CD4-positive, alpha-beta memory T cell (primary cell): ENCODE results near the gene VPS18. TPM values are rescaled to one million over a fixed set of nuclear protein-coding genes. Genes with fewer than 3 reads are reported as not detected.
A peak's percentile ranks its signal among the peaks of the same experiment; 100 is the strongest.

Experiments
- CTCF ChIA-PET: fragments of 350-600 bp; sonication (Branson Sonifier 250); formaldehyde crosslinking; loops from one replicate; lab custom pipeline; 2021; ENCODE audit warnings: inconsistent platforms; ENCODE audit not compliant: partially characterized antibody; lab: Charles Lee
- POLR2A ChIA-PET: fragments of 350-600 bp; sonication (Branson Sonifier 250); formaldehyde crosslinking; loops from one replicate; lab custom pipeline; 2021; ENCODE audit not compliant: partially characterized antibody; lab: Charles Lee
- DNase-seq, 5 donors: peaks; one replicate each; pipeline versions ENCODE4 v3.0.0 to v3.0.0-alpha.2; 2020 to 2022; ENCODE audit warnings: mixed read lengths in 1 of 5
- H3K27ac ChIP-seq: one replicate; pipeline ENCODE4 v1.7.0; 2013; ENCODE audit warnings: low read depth, low read length
- H3K27me3 ChIP-seq: 2 replicates; pipeline ENCODE4 v1.7.0; 2013; ENCODE audit warnings: mild to moderate bottlenecking, low read length, moderate library complexity; ENCODE audit not compliant: insufficient read depth
- H3K36me3 ChIP-seq: 2 replicates; pipeline ENCODE4 v1.7.0; 2013; ENCODE audit warnings: mild to moderate bottlenecking, low read length, moderate library complexity; ENCODE audit not compliant: insufficient read depth
- H3K4me1 ChIP-seq: 2 replicates; pipeline ENCODE4 v1.7.0; 2013; ENCODE audit warnings: mild to moderate bottlenecking, low read length, moderate library complexity; ENCODE audit not compliant: insufficient read depth
- H3K4me3 ChIP-seq, 2 donors: one replicate each; pipeline ENCODE4 v1.7.0; 2013; ENCODE audit warnings: low read length in 2 of 2, mild to moderate bottlenecking in 1 of 2
- H3K9me3 ChIP-seq, 2 donors: one replicate each; pipeline ENCODE4 v1.7.0; 2013; ENCODE audit warnings: low read length in 2 of 2, control low read depth in 1 of 2; ENCODE audit not compliant: control insufficient read depth in 1 of 2
- H3K27ac Mint-ChIP-seq, 7 donors: one replicate each; pipeline ENCODE4 v1.8.0; 2020 to 2021; ENCODE audit warnings: mixed read lengths in 7 of 7, mild to moderate bottlenecking in 6 of 7, inconsistent platforms in 3 of 7, moderate library complexity in 3 of 7
- H3K27me3 Mint-ChIP-seq, 2 donors: one replicate each; pipeline ENCODE4 v1.8.0; 2020 to 2021; ENCODE audit warnings: mixed read lengths in 2 of 2
- H3K36me3 Mint-ChIP-seq, 2 donors: one replicate each; pipeline ENCODE4 v1.8.0; 2020 to 2021; ENCODE audit warnings: mixed read lengths in 2 of 2, inconsistent platforms in 1 of 2, mild to moderate bottlenecking in 1 of 2
- H3K4me1 Mint-ChIP-seq, 4 donors: one replicate each; pipeline ENCODE4 v1.8.0; 2020 to 2021; ENCODE audit warnings: mixed read lengths in 4 of 4, mild to moderate bottlenecking in 1 of 4
- H3K4me3 Mint-ChIP-seq, 8 donors: one replicate each; pipeline ENCODE4 v1.8.0; 2020 to 2021; ENCODE audit warnings: mixed read lengths in 8 of 8, mild to moderate bottlenecking in 7 of 8, moderate library complexity in 6 of 8, inconsistent platforms in 3 of 8
- H3K9me3 Mint-ChIP-seq, 8 donors: one replicate each; pipeline ENCODE4 v1.8.0; 2020 to 2021; ENCODE audit warnings: mixed read lengths in 8 of 8, mild to moderate bottlenecking in 5 of 8, inconsistent platforms in 3 of 8, moderate library complexity in 1 of 8
- intact Hi-C: fragments of 100-400 bp; cut with micrococcal nuclease; formaldehyde crosslinking; loops from one replicate; pipeline ENCODE4 v1.15.1; 2023
- polyA plus RNA-seq, 2 donors: library from polyadenylated mRNA; unstranded; fragments of 300-500 nt; fragmentation: Illumina TruSeq; gene quantifications; one replicate each; pipeline ENCODE4 v1.2.3, GENCODE V29; 2021
- total RNA-seq, 2 experiments: library from RNA; stranded (reverse); gene quantifications; one replicate each; pipeline ENCODE4 v1.2.3, GENCODE V29; 2021

Gene VPS18
- total and polyA plus RNA-seq, 4 experiments from 2014 or later: 14.6 to 21.6 (median 19.4) TPM

GRCh38 chr15:40933517-40933902 lies 39.3 kb downstream of the VPS18 start:
- ChIA-PET POLR2A (interaction anchor here (1.1 to 1.2 kb wide), 2 partner anchors 8 to 27 kb away, joined by 3 to 6 read pairs; no protein-coding TSS in a partner anchor), CTCF (interaction anchor here (1.6 to 6.5 kb wide), 2 partner anchors 8 to 20 kb away, joined by 5 to 54 read pairs; partner anchors contain the start of gene CHAC1)
- Histone ChIP-seq H3K27me3 (peaks cover 18% of the 10 kb centered on the region), H3K27ac (no peak overlapping the region), H3K36me3 (no peaks in the 10 kb centered on the region), H3K9me3 (no peaks in the 10 kb centered on the region), H3K4me1 (peaks cover 27% of the 10 kb centered on the region), H3K4me3 (no peak overlapping the region)
- Mint-ChIP-seq H3K27ac (no peak overlapping the region), H3K4me3 (peak overlapping the region in 1 of 8 donors; percentile 63), H3K4me1 (peaks cover 11 to 37% (median 19%) of the 10 kb centered on the region in 4 donors), H3K9me3 (peaks cover 0 to 1% (median 0%) of the 10 kb centered on the region in 8 donors), H3K36me3 (no peaks in the 10 kb centered on the region), H3K27me3 (peaks cover 34 to 39% of the 10 kb centered on the region in 2 donors)
- intact Hi-C loops: no loop called here
- DNase-seq: no peak

DNA sequence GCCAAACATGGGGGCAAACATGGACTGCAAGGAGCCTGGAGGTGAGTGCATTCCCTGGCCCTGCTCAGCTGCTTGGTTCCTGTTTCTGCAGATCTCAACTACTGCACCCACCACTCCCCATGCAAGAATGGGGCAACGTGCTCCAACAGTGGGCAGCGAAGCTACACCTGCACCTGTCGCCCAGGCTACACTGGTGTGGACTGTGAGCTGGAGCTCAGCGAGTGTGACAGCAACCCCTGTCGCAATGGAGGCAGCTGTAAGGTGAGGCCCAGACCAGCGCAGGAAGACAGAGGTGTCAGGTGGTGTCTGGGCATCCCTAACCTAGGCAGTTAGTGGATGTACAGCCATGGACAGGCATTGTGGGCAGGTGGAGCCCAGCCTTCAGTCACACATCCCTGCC lies 40.2 kb downstream of the VPS18 start:
- H3K9me3 Mint-ChIP-seq: peaks cover 0 to 1% (median 0%) of the 10 kb centered on the region in 8 donors
- H3K36me3 Mint-ChIP-seq: no peaks in the 10 kb centered on the region
- Histone ChIP-seq H3K27ac (no peak overlapping the region), H3K4me3 (no peak overlapping the region), H3K27me3 (peaks cover 18% of the 10 kb centered on the region), H3K9me3 (no peaks in the 10 kb centered on the region), H3K4me1 (peaks cover 18% of the 10 kb centered on the region), H3K36me3 (no peaks in the 10 kb centered on the region)
- no peak for DNase-seq
- H3K27me3 Mint-ChIP-seq: peaks cover 28 to 31% of the 10 kb centered on the region in 2 donors
- intact Hi-C loops: no loop called here
- CTCF ChIA-PET: interaction anchor here (1.6 kb wide), 1 partner anchor 19 kb away, joined by 5 read pairs; the partner anchor contains the start of gene CHAC1
- no peak overlapping the region for H3K4me3 Mint-ChIP-seq
- peaks cover 9 to 33% (median 16%) of the 10 kb centered on the region in 4 donors for H3K4me1 Mint-ChIP-seq
- H3K27ac Mint-ChIP-seq: no peak overlapping the region
- POLR2A ChIA-PET: no interaction called here

GRCh38 chr15:40936234-40936708 lies 42.0 kb downstream of the VPS18 start:
- peaks cover 3% of the 10 kb centered on the region for H3K27me3 ChIP-seq
- Mint-ChIP-seq H3K36me3 (no peaks in the 10 kb centered on the region), H3K9me3 (peaks cover 0 to 1% (median 0%) of the 10 kb centered on the region in 8 donors), H3K4me1 (peaks cover 5 to 31% (median 12%) of the 10 kb centered on the region in 4 donors), H3K27me3 (peaks cover 14 to 16% of the 10 kb centered on the region in 2 donors), H3K4me3 (no peak overlapping the region), H3K27ac (peak overlapping the region in 1 of 7 donors; percentile 6)
- ChIA-PET CTCF (interaction anchor here (0.6 to 1.8 kb wide), 4 partner anchors 17 to 524 kb away, joined by 3 to 6 read pairs (median 4); partner anchors contain the start of gene CHAC1), POLR2A (no interaction called here)
- H3K36me3 ChIP-seq: no peaks in the 10 kb centered on the region
- no peak overlapping the region for H3K27ac ChIP-seq
- H3K4me3 ChIP-seq: no peak overlapping the region
- intact Hi-C loops: no loop called here
- no peak for DNase-seq
- H3K4me1 ChIP-seq: peaks cover 7% of the 10 kb centered on the region
- H3K9me3 ChIP-seq: no peaks in the 10 kb centered on the region

DNA sequence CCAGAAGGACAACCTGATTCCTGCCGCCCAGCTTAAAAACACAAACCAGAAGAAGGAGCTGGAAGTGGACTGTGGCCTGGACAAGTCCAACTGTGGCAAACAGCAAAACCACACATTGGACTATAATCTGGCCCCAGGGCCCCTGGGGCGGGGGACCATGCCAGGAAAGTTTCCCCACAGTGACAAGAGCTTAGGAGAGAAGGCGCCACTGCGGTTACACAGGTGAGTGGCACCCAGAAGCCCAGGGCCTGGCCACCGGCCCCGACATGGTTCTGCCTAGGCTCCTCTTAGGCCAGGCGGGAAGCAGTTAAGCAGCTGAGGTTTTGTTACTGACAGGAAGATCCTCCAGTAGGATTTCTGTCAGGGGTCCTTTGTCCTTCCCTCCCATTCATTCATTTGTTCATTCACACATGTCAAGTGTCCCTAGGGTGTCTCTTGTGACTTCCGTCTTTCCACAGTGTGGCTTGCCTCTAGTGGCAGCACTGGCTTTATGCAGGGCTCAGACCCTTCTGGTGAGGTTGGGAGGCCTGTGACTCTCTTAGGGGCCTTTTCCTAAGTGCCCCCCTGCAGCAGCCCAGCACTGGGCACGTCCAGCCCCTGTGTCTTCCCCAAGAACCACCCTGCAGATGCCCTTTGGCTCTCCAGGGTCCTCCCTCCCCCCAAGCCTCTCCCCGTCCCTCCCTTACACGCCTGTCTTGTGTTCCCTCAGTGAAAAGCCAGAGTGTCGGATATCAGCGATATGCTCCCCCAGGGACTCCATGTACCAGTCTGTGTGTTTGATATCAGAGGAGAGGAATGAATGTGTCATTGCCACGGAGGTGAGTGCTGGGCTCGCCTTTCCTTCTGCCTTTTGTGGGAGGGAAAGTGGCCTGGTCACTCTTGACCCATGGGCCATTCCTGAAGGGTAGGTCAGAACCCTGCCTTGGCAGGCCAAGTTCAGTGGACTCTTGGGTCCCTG lies 42.7 kb downstream of the VPS18 start:
- H3K27ac Mint-ChIP-seq: peak overlapping the region in 3 of 7 donors; percentile 6 to 31 (median 14)
- H3K36me3 ChIP-seq: no peaks in the 10 kb centered on the region
- ChIA-PET POLR2A (no interaction called here), CTCF (interaction anchor here (1.0 to 1.8 kb wide), 3 partner anchors 16 to 33 kb away, joined by 4 to 6 read pairs (median 4); partner anchors contain the start of gene CHAC1)
- H3K9me3 Mint-ChIP-seq: peaks cover 0 to 1% (median 0%) of the 10 kb centered on the region in 8 donors
- H3K9me3 ChIP-seq: no peaks in the 10 kb centered on the region
- peaks cover 9% of the 10 kb centered on the region for H3K4me1 ChIP-seq
- no peak overlapping the region for H3K4me3 Mint-ChIP-seq
- no peaks in the 10 kb centered on the region for H3K36me3 Mint-ChIP-seq
- DNase-seq: no peak
- H3K27ac ChIP-seq: no peak overlapping the region
- no peaks in the 10 kb centered on the region for H3K27me3 ChIP-seq
- intact Hi-C loops: no loop called here
- no peak overlapping the region for H3K4me3 ChIP-seq
- H3K4me1 Mint-ChIP-seq: peaks cover 5 to 29% (median 11%) of the 10 kb centered on the region in 4 donors
- peaks cover 7 to 10% of the 10 kb centered on the region in 2 donors for H3K27me3 Mint-ChIP-seq

GRCh38 chr15:40937762-40938535 lies 43.7 kb downstream of the VPS18 start:
- ChIA-PET POLR2A (no interaction called here), CTCF (interaction anchor here (0.7 to 6.4 kb wide), 3 partner anchors 7 to 143 kb away, joined by 3 to 54 read pairs (median 4); partner anchors contain the start of gene DLL4)
- intact Hi-C loops: no loop called here
- Histone ChIP-seq H3K36me3 (no peaks in the 10 kb centered on the region), H3K27me3 (no peaks in the 10 kb centered on the region), H3K4me1 (peaks cover 18% of the 10 kb centered on the region), H3K9me3 (no peaks in the 10 kb centered on the region), H3K4me3 (no peak overlapping the region), H3K27ac (no peak overlapping the region)
- Mint-ChIP-seq H3K4me3 (no peak overlapping the region), H3K4me1 (peaks cover 11 to 38% (median 17%) of the 10 kb centered on the region in 4 donors), H3K27ac (peak overlapping the region in 4 of 7 donors; percentile 21 to 61 (median 23)), H3K36me3 (no peaks in the 10 kb centered on the region), H3K9me3 (peaks cover 0 to 1% (median 0%) of the 10 kb centered on the region in 8 donors), H3K27me3 (peaks cover 3 to 6% of the 10 kb centered on the region in 2 donors)
- DNase-seq: peak in 1 of 5 donors; percentile 15

DNA sequence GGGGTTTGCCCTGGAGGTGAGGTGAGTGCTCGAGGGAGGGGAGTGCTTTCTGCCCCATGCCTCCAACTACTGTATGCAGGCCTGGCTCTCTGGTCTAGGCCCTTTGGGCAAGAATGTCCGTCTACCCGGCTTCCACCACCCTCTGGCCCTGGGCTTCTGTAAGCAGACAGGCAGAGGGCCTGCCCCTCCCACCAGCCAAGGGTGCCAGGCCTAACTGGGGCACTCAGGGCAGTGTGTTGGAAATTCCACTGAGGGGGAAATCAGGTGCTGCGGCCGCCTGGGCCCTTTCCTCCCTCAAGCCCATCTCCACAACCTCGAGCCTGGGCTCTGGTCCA lies 44.3 kb downstream of the VPS18 start:
- H3K9me3 ChIP-seq: no peaks in the 10 kb centered on the region
- no peak overlapping the region for H3K27ac ChIP-seq
- Mint-ChIP-seq H3K9me3 (peaks cover 0 to under 1% (median 0%) of the 10 kb centered on the region in 8 donors), H3K27ac (peak overlapping the region in 1 of 7 donors; percentile 21), H3K36me3 (no peaks in the 10 kb centered on the region), H3K27me3 (peaks cover 0 to 2% of the 10 kb centered on the region in 2 donors), H3K4me1 (peaks cover 13 to 38% (median 22%) of the 10 kb centered on the region in 4 donors), H3K4me3 (no peak overlapping the region)
- no peak overlapping the region for H3K4me3 ChIP-seq
- peaks cover 24% of the 10 kb centered on the region for H3K4me1 ChIP-seq
- intact Hi-C loops: no loop called here
- H3K36me3 ChIP-seq: no peaks in the 10 kb centered on the region
- no peak for DNase-seq
- ChIA-PET POLR2A (no interaction called here), CTCF (interaction anchor here (0.7 to 6.4 kb wide), 3 partner anchors 8 to 142 kb away, joined by 3 to 54 read pairs (median 9); partner anchors contain the start of gene DLL4)
- no peaks in the 10 kb centered on the region for H3K27me3 ChIP-seq
